Stimulated activated naive CD8-positive, alpha-beta T cell treated with anti-CD3 and anti-CD28 coated beads, Interleukin-15, amount 100 ng/mL, for 72 hours (primary cell): ENCODE results near the gene MBD3L2.
A peak's percentile ranks its signal among the peaks of the same experiment; 100 is the strongest.

ENCODE experiments used
- ATAC-seq: fragments of 150-1000 bp; cut with Tn5 transposase; 2 replicates; pipeline ENCODE4 v1.10.0; 2021; ENCODE audit warnings: mild to moderate bottlenecking, moderate library complexity
- DNase-seq, 2 donors: peaks; one replicate each; pipeline ENCODE4 v3.0.0; 2021 to 2022
- H3K27ac Mint-ChIP-seq, 2 donors: one replicate each; pipeline ENCODE4 v1.8.0; 2022; ENCODE audit warnings: mild to moderate bottlenecking in 2 of 2, mixed read lengths in 2 of 2, moderate library complexity in 2 of 2
- H3K27me3 Mint-ChIP-seq: one replicate; pipeline ENCODE4 v1.8.0; 2022; ENCODE audit warnings: mixed read lengths
- H3K4me1 Mint-ChIP-seq: one replicate; pipeline ENCODE4 v1.8.0; 2022; ENCODE audit warnings: mild to moderate bottlenecking, mixed read lengths
- H3K4me3 Mint-ChIP-seq, 2 donors: one replicate each; pipeline ENCODE4 v1.8.0; 2022; ENCODE audit warnings: mild to moderate bottlenecking in 2 of 2, mixed read lengths in 2 of 2, moderate library complexity in 1 of 2
- H3K9me3 Mint-ChIP-seq, 2 donors: one replicate each; pipeline ENCODE4 v1.8.0; 2022; ENCODE audit warnings: mixed read lengths in 2 of 2

Gene MBD3L2

GRCh38 chr19:7076151-7076550 lies 27.0 kb downstream of the MBD3L2 start:
- H3K9me3 Mint-ChIP-seq, result peaks cover 34 to 64% of the 10 kb centered on the region in 2 donors

GRCh38 chr19:7078008-7078407 lies 28.9 kb downstream of the MBD3L2 start:
- no peak for DNase-seq
- H3K4me3 Mint-ChIP-seq, result no peak overlapping the region
- ATAC-seq, result no peak
- H3K27ac Mint-ChIP-seq, result no peak overlapping the region
- H3K9me3 Mint-ChIP-seq, result peaks cover 41 to 76% of the 10 kb centered on the region in 2 donors
- H3K4me1 Mint-ChIP-seq, result no peaks in the 10 kb centered on the region
- no peaks in the 10 kb centered on the region for H3K27me3 Mint-ChIP-seq

More at GRCh38 chr19:7076151-7076550, 27.0 kb downstream of the MBD3L2 start:
- no peak overlapping the region for H3K4me3 Mint-ChIP-seq
- H3K27ac Mint-ChIP-seq, result peak overlapping the region in 1 of 2 donors; percentile 12
- DNase-seq (no peak), ATAC-seq (no peak)
- H3K27me3 Mint-ChIP-seq, result no peaks in the 10 kb centered on the region
- H3K4me1 Mint-ChIP-seq, result peaks cover 7% of the 10 kb centered on the region

DNA sequence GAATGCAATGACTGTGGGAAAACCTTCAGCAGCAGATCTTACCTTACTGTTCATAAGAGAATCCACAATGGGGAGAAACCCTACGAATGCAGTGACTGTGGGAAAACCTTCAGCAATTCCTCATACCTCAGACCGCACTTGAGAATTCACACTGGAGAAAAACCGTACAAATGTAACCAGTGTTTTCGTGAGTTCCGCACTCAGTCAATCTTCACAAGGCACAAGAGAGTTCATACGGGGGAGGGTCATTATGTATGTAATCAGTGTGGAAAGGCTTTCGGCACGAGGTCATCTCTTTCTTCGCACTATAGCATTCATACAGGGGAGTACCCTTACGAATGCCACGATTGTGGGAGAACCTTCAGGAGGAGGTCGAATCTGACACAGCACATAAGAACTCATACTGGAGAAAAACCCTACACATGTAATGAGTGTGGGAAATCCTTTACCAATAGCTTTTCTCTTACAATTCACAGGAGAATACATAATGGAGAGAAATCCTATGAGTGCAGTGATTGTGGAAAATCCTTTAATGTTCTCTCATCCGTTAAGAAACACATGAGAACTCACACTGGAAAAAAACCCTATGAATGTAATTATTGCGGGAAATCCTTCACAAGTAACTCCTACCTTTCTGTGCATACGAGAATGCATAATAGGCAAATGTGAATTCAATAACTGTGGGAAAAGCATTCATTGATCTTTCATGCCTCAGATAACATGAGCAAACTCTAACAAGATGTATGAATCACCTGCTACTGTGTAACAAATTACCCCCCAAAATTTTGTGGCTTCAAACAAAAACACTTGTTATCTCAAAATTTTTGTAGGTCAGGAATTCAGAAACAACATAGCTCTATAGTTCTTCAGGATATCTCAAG lies 34.2 kb downstream of the MBD3L2 start:
- H3K27me3 Mint-ChIP-seq, result no peaks in the 10 kb centered on the region
- H3K9me3 Mint-ChIP-seq, result peaks cover 38 to 64% of the 10 kb centered on the region in 2 donors
- DNase-seq, result no peak
- peaks cover under 1% of the 10 kb centered on the region for H3K4me1 Mint-ChIP-seq
- H3K4me3 Mint-ChIP-seq, result no peak overlapping the region
- peak overlapping the region in 1 of 2 donors; percentile 89 for H3K27ac Mint-ChIP-seq
- no peak for ATAC-seq

GRCh38 chr19:7088999-7089398 lies 39.9 kb downstream of the MBD3L2 start:
- no peak for DNase-seq
- no peak for ATAC-seq
- H3K4me1 Mint-ChIP-seq, result peaks cover 12% of the 10 kb centered on the region
- H3K27me3 Mint-ChIP-seq, result no peaks in the 10 kb centered on the region
- peaks cover 39 to 54% of the 10 kb centered on the region in 2 donors for H3K9me3 Mint-ChIP-seq
- H3K4me3 Mint-ChIP-seq, result no peak overlapping the region
- H3K27ac Mint-ChIP-seq, result no peak overlapping the region

DNA sequence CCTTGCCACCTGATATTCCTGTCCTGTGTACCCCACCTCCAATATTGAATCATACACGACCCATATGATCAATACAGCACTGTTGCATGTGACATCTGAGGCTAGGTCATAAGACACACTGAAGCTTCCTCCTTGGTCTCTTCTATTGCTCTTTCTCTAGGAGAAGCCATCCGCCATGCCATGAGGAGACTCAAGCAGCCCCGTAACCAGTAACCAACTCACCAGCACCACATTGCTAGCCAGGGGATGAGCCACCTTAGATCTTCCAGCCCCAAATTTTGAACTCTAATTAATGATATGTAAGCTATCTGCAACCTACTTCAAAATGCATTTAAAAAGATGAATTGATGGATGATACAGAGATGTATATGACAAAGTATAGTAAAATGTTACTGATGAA lies 49.0 kb downstream of the MBD3L2 start:
- Mint-ChIP-seq H3K27me3 (peaks cover 7% of the 10 kb centered on the region), H3K4me1 (peaks cover 16% of the 10 kb centered on the region), H3K4me3 (peak overlapping the region; percentile 83 to 87), H3K9me3 (peaks cover 21 to 41% of the 10 kb centered on the region in 2 donors), H3K27ac (peak overlapping the region; percentile 83 to 91)
- ATAC-seq (no peak), DNase-seq (no peak)

DNA sequence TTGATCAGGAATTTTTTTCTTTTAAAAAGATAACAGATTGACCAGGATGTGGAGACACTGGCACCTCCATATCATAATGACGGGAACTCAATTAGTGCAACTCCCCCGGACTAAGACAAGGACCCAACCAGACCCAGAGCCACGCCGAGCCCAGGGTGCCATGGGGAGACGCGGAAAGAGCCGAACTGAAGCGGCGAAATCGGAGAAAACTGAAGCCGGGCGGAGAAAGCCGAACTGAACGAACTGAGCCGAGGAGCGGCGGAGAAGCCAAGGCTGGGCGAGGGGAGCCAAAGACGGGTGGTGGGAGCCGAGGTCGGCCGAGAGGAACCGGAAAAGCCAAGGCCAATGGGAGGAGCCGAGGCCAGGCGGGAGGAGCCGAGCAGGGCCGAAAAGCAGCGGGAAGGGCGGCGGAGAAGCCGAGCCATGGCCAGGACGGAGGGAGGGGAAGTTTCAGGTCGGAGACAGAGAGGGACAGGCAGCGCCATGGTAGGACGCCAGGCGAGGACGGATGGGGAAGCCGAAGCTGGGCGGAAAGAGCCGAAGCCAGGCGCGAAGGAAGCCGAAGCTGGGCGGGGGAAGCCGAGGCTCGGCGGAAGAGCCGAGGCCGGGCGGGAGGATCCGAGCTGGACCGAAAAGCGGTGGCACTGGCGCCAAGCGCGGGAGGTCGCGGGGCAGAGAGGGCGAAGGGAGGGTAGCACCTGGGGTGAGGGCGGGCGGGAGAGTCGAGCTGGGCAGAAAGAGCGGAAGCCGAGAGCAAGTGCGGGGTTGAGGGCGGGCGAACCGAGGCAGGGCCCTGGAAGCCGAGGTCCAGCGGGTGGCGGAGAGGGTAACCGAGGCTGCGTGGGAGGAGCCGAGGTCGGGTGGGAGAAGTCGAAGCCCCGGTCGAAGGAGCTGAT lies 49.8 kb downstream of the MBD3L2 start:
- H3K9me3 Mint-ChIP-seq, result peaks cover 21 to 41% of the 10 kb centered on the region in 2 donors
- H3K27me3 Mint-ChIP-seq, result peaks cover 7% of the 10 kb centered on the region
- peak overlapping the region; percentile 83 to 87 for H3K4me3 Mint-ChIP-seq
- peak overlapping the region; percentile 83 to 91 for H3K27ac Mint-ChIP-seq
- DNase-seq (peak; percentile 93), ATAC-seq (peak; percentile 92)
- H3K4me1 Mint-ChIP-seq, result peaks cover 16% of the 10 kb centered on the region

- ATAC-seq (no peak), DNase-seq (no peak)
- peaks cover 16% of the 10 kb centered on the region for H3K4me1 Mint-ChIP-seq
- peak overlapping the region; percentile 83 to 91 for H3K27ac Mint-ChIP-seq
- H3K9me3 Mint-ChIP-seq, result peaks cover 21 to 40% of the 10 kb centered on the region in 2 donors
- H3K27me3 Mint-ChIP-seq, result peaks cover 7% of the 10 kb centered on the region
- peak overlapping the region; percentile 83 to 87 for H3K4me3 Mint-ChIP-seq
These were observed 50.4 kb downstream of the MBD3L2 start for GRCh38 chr19:7099597-7099921.
